ENCODE results near the gene WFDC13. TPM values are rescaled to one million over a fixed set of nuclear protein-coding genes. Genes with fewer than 3 reads are reported as not detected.

WFDC13 gene
- total RNA-seq, 2 experiments from 2014 or later = not detected

- ChIA-PET POLR2A (no interaction called here), CTCF (no interaction called here)
Observed at GRCh38 chr20:45758096-45758495, 56.3 kb downstream of the WFDC13 start.

Other genes with a start within 250 kb of the WFDC13 start
- gene WFDC2, start 232.3 kb upstream of the WFDC13 start, total RNA-seq = not detected
- gene SPINT3, start 186.4 kb upstream of the WFDC13 start, total RNA-seq = not detected
- not detected for gene WFDC6, start 162.6 kb upstream of the WFDC13 start, total RNA-seq
- gene EPPIN, start 154.6 kb upstream of the WFDC13 start, total RNA-seq = not detected
- not detected for gene WFDC8, start 122.8 kb upstream of the WFDC13 start, total RNA-seq
- not detected for gene WFDC10A, start 72.3 kb upstream of the WFDC13 start, total RNA-seq
- gene WFDC9, start 70.8 kb upstream of the WFDC13 start, total RNA-seq = not detected
- gene WFDC11, start 31.8 kb upstream of the WFDC13 start, total RNA-seq = not detected
- not detected for gene WFDC10B, start 3.0 kb downstream of the WFDC13 start, total RNA-seq
- not detected for gene SPINT4, start 20.3 kb downstream of the WFDC13 start, total RNA-seq
- gene WFDC3, start 89.8 kb downstream of the WFDC13 start, total RNA-seq = not detected
- gene DNTTIP1, start 89.9 kb downstream of the WFDC13 start, total RNA-seq = 10 to 100 TPM; 32.4 to 33.5 TPM
- 100 to 1,000 TPM; 137 to 140 TPM for gene UBE2C, start 110.6 kb downstream of the WFDC13 start, total RNA-seq
- gene TNNC2, start 125.3 kb downstream of the WFDC13 start, total RNA-seq = not detected
- gene SNX21, start 131.8 kb downstream of the WFDC13 start, total RNA-seq = 1 to 10 TPM; 1.6 TPM
- 10 to 100 TPM; 24.0 TPM for gene ACOT8, start 155.4 kb downstream of the WFDC13 start, total RNA-seq
- 1 to 10 TPM; 4.5 to 5.2 TPM for gene ZSWIM3, start 155.6 kb downstream of the WFDC13 start, total RNA-seq
- gene ZSWIM1, start 179.2 kb downstream of the WFDC13 start, total RNA-seq = 1 to 10 TPM; 9.3 to 9.7 TPM
- gene SPATA25, start 185.6 kb downstream of the WFDC13 start, total RNA-seq = 1 to 10 TPM; 1.7 to 2.1 TPM
- 1 to 10 TPM; 2.8 to 2.9 TPM for gene NEURL2, start 189.2 kb downstream of the WFDC13 start, total RNA-seq
- gene CTSA, start 189.3 kb downstream of the WFDC13 start, total RNA-seq = 10 to 100 TPM; 71.3 to 75.7 TPM
- 1 to 10 TPM; 5.1 to 5.3 TPM for gene PLTP, start 210.1 kb downstream of the WFDC13 start, total RNA-seq
- 10 to 100 TPM; 26.1 to 27.8 TPM for gene PCIF1, start 232.6 kb downstream of the WFDC13 start, total RNA-seq

All from activated CD8-positive, alpha-beta memory T cell treated with anti-CD3 and anti-CD28 coated beads for 36 hours (primary cell).